SK-N-SH treated with all-trans-retinoic acid at 6 μM for 48 hours (cell line): ENCODE data around the gene SLC52A3.

Source experiments
- ATAC-seq: fragments of 200-7000 bp; cut with Tn5 transposase; 3 replicates; pipeline ENCODE4 v1.9.1; 2020; ENCODE audit warnings: mild to moderate bottlenecking, moderate library complexity
- ARNTL ChIP-seq: fragments of 450-650 bp; formaldehyde crosslinking; IDR thresholded peaks from 2 replicates; pipeline ENCODE4 v1.5.0; 2020; ENCODE audit warnings: low read depth, mild to moderate bottlenecking, moderate library complexity, borderline replicate concordance
- BACH2 ChIP-seq: fragments of 250-450 bp; sonication (Bioruptor Pico); IDR thresholded peaks from 2 replicates; pipeline ENCODE4 v1.9.0; 2021; ENCODE audit warnings: mild to moderate bottlenecking, borderline replicate concordance
- CREB5 ChIP-seq: fragments of 250-450 bp; sonication (Bioruptor Pico); IDR thresholded peaks from 2 replicates; pipeline ENCODE4 v1.5.1; 2020; ENCODE audit warnings: low read depth, mild to moderate bottlenecking, moderate library complexity
- ESRRG ChIP-seq: fragments of 250-450 bp; sonication (Bioruptor Pico); IDR thresholded peaks from 2 replicates; pipeline ENCODE4 v1.6.1; 2021; ENCODE audit warnings: mild to moderate bottlenecking
- GLIS3 ChIP-seq: fragments of 250-450 bp; sonication (Bioruptor Pico); IDR thresholded peaks from 2 replicates; pipeline ENCODE4 v1.5.0; 2020; ENCODE audit warnings: mild to moderate bottlenecking, moderate library complexity
- ISL1 ChIP-seq: fragments of 250-450 bp; sonication (Bioruptor Pico); IDR thresholded peaks from 2 replicates; pipeline ENCODE4 v2.1.2; 2022; ENCODE audit warnings: mild to moderate bottlenecking, moderate library complexity
- PATZ1 ChIP-seq: fragments of 250-450 bp; sonication (Bioruptor Pico); IDR thresholded peaks from 2 replicates; pipeline ENCODE4 v1.8.0; 2020; ENCODE audit warnings: mild to moderate bottlenecking, moderate library complexity, borderline replicate concordance
- PPARA ChIP-seq: fragments of 250-450 bp; sonication (Bioruptor Pico); IDR thresholded peaks from 2 replicates; pipeline ENCODE4 v1.5.0; 2020; ENCODE audit warnings: mild to moderate bottlenecking, borderline replicate concordance
- RARB ChIP-seq: fragments of 250-450 bp; sonication (Bioruptor Pico); IDR thresholded peaks from 2 replicates; pipeline ENCODE4 v1.8.0; 2021; ENCODE audit warnings: mild to moderate bottlenecking, moderate library complexity
- SNAI2 ChIP-seq: fragments of 250-450 bp; sonication (Bioruptor Pico); IDR thresholded peaks from 2 replicates; pipeline ENCODE4 v1.5.0; 2020; ENCODE audit warnings: mild to moderate bottlenecking, moderate library complexity
- TCF4 ChIP-seq: fragments of 250-450 bp; sonication (Bioruptor Pico); IDR thresholded peaks from 2 replicates; pipeline ENCODE4 v1.8.0; 2021; ENCODE audit warnings: mild to moderate bottlenecking, moderate library complexity, borderline replicate concordance
- TOX ChIP-seq: fragments of 250-450 bp; sonication (Bioruptor Pico); IDR thresholded peaks from 2 replicates; pipeline ENCODE4 v1.8.0; 2021; ENCODE audit warnings: mild to moderate bottlenecking, moderate library complexity, borderline replicate concordance
- ZC3H10 ChIP-seq: fragments of 250-450 bp; sonication (Bioruptor Pico); IDR thresholded peaks from 2 replicates; pipeline ENCODE4 v1.5.1; 2021; ENCODE audit warnings: mild to moderate bottlenecking, moderate library complexity
- ZFP3 ChIP-seq: fragments of 250-450 bp; sonication (Bioruptor Pico); IDR thresholded peaks from 2 replicates; pipeline ENCODE4 v1.5.0; 2020; ENCODE audit warnings: mild to moderate bottlenecking, moderate library complexity
- ZFP30 ChIP-seq: fragments of 450-650 bp; formaldehyde crosslinking; IDR thresholded peaks from 2 replicates; pipeline ENCODE4 v1.5.0; 2022; ENCODE audit warnings: mild to moderate bottlenecking, moderate library complexity
- ZNF70 ChIP-seq: fragments of 450-650 bp; formaldehyde crosslinking; IDR thresholded peaks from 2 replicates; pipeline ENCODE4 v1.5.0; 2020; ENCODE audit warnings: mild to moderate bottlenecking, moderate library complexity
- TF ChIP-seq, protein P1 (sequence below): fragments of 250-450 bp; sonication (Bioruptor Pico); IDR thresholded peaks from 2 replicates; pipeline ENCODE4 v1.5.1; 2021; ENCODE audit warnings: mild to moderate bottlenecking, moderate library complexity
- TF ChIP-seq, protein P2 (sequence below): fragments of 250-450 bp; sonication (Bioruptor Pico); IDR thresholded peaks from 2 replicates; pipeline ENCODE4 v1.8.0; 2021; ENCODE audit warnings: low read depth, mild to moderate bottlenecking, moderate library complexity, borderline replicate concordance

Gene SLC52A3

GRCh38 chr20:732727-733126 lies 35.6 kb downstream of the SLC52A3 start:
- no peak for ATAC-seq
- TF ChIP-seq GLIS3 (CRISPR knock-in tag), result no peak
- TF ChIP-seq, protein P1, sequence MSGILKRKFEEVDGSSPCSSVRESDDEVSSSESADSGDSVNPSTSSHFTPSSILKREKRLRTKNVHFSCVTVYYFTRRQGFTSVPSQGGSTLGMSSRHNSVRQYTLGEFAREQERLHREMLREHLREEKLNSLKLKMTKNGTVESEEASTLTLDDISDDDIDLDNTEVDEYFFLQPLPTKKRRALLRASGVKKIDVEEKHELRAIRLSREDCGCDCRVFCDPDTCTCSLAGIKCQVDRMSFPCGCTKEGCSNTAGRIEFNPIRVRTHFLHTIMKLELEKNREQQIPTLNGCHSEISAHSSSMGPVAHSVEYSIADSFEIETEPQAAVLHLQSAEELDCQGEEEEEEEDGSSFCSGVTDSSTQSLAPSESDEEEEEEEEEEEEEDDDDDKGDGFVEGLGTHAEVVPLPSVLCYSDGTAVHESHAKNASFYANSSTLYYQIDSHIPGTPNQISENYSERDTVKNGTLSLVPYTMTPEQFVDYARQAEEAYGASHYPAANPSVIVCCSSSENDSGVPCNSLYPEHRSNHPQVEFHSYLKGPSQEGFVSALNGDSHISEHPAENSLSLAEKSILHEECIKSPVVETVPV (CRISPR knock-in tag), result no peak
- TF ChIP-seq RARB (CRISPR knock-in tag), result no peak
- no peak for TF ChIP-seq BACH2
- no peak for TF ChIP-seq PPARA (CRISPR knock-in tag)
- TF ChIP-seq ZFP3 (CRISPR knock-in tag), result no peak
- TF ChIP-seq ISL1 (CRISPR knock-in tag), result no peak
- TF ChIP-seq, protein P2, sequence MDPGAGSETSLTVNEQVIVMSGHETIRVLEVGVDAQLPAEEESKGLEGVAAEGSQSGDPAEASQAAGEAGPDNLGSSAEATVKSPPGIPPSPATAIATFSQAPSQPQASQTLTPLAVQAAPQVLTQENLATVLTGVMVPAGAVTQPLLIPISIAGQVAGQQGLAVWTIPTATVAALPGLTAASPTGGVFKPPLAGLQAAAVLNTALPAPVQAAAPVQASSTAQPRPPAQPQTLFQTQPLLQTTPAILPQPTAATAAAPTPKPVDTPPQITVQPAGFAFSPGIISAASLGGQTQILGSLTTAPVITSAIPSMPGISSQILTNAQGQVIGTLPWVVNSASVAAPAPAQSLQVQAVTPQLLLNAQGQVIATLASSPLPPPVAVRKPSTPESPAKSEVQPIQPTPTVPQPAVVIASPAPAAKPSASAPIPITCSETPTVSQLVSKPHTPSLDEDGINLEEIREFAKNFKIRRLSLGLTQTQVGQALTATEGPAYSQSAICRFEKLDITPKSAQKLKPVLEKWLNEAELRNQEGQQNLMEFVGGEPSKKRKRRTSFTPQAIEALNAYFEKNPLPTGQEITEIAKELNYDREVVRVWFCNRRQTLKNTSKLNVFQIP, result no peak
- TF ChIP-seq ESRRG (CRISPR knock-in tag), result no peak
- TF ChIP-seq TOX (CRISPR knock-in tag), result no peak
- no peak for TF ChIP-seq TCF4 (CRISPR knock-in tag)
- no peak for TF ChIP-seq ARNTL
- TF ChIP-seq SNAI2, result no peak
- TF ChIP-seq ZNF70 (CRISPR knock-in tag), result no peak
- TF ChIP-seq PATZ1 (CRISPR knock-in tag), result no peak
- no peak for TF ChIP-seq ZC3H10

- no peak for TF ChIP-seq BACH2
- TF ChIP-seq, protein P2, result no peak
- no peak for TF ChIP-seq ZFP3 (CRISPR knock-in tag)
- no peak for TF ChIP-seq TCF4 (CRISPR knock-in tag)
- TF ChIP-seq, protein P1 (CRISPR knock-in tag), result no peak
- no peak for TF ChIP-seq ZFP30 (CRISPR knock-in tag)
- TF ChIP-seq ZC3H10, result no peak
- no peak for TF ChIP-seq ARNTL
- TF ChIP-seq ESRRG (CRISPR knock-in tag), result no peak
- TF ChIP-seq GLIS3 (CRISPR knock-in tag), result no peak
- TF ChIP-seq PATZ1 (CRISPR knock-in tag), result no peak
- TF ChIP-seq ZNF70 (CRISPR knock-in tag), result no peak
- TF ChIP-seq SNAI2, result no peak
- ATAC-seq, result no peak
These were observed 36.3 kb downstream of the SLC52A3 start for GRCh38 chr20:731891-732560.

DNA sequence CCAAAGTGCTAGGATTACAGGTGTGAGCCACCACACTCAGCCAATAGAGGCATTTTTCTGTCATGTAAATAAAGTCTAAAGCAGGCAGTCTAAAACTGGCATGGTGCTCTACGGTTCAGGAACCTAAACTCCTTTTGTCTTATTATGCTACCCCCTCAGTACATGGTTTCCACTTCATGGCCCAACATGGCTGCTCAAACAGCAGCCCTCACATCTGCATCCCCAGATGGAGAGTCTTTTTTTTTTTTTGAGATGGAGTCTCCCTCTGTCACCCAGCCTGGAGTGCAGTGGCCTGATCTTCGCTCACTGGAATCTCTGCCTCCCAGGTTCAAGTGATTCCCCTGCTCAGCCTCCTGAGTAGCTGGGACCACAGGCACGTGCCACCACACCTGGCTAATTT lies 38.3 kb downstream of the SLC52A3 start:
- no peak for ATAC-seq
- TF ChIP-seq ZFP3 (CRISPR knock-in tag), result no peak
- TF ChIP-seq GLIS3 (CRISPR knock-in tag), result no peak
- TF ChIP-seq CREB5 (CRISPR knock-in tag), result no peak
- TF ChIP-seq ISL1 (CRISPR knock-in tag), result no peak
- TF ChIP-seq SNAI2, result no peak
- TF ChIP-seq, protein P1 (CRISPR knock-in tag), result no peak
